ENCODE results near the gene SLC2A1. TPM values are rescaled to one million over a fixed set of nuclear protein-coding genes. Genes with fewer than 3 reads are reported as not detected.
A peak's percentile ranks its signal among the peaks of the same experiment; 100 is the strongest.

The SLC2A1 gene
- total and polyA plus RNA-seq, 9 of the 15 experiments (the other 6 are each of a cell fraction or from before 2014, with no cell fraction given), result 12.6 to 153 (median 48.0) TPM

DNA sequence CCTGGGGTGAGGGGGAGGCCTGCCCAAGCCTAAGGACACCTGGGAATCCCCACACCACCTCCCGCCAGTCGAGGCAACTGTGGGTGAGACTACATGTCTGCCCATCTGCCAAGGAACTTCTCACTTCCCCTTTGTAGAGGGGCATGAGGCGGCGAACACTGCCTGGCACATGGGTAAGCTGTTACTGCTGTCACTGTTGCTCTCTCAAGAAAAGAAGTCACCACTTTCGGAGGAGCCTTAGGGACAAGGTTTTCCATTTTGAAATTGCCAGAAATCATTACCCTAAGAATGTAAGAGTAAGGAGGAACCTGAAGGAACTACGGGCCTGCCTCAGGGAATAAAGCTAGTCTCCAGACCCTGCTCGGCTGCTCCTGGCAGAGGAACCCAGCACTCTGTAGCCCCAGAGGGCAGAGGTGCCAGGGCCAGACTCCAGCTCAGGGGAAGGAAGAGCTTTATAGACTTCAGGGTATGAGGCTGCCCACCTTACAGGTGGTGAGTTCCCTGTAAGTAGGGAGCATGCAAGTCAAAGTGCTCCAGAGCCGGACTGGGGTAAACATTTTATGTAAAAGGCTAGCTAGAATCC lies 23.3 kb downstream of the SLC2A1 start (continued):
- TF ChIP-seq, protein P1, sequence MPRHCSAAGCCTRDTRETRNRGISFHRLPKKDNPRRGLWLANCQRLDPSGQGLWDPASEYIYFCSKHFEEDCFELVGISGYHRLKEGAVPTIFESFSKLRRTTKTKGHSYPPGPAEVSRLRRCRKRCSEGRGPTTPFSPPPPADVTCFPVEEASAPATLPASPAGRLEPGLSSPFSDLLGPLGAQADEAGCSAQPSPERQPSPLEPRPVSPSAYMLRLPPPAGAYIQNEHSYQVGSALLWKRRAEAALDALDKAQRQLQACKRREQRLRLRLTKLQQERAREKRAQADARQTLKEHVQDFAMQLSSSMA (CRISPR knock-in tag; IDR thresholded peaks at IDR 0.05), result no peak
- no peak for TF ChIP-seq HIVEP1 (CRISPR knock-in tag; IDR thresholded peaks at IDR 0.05)

DNA sequence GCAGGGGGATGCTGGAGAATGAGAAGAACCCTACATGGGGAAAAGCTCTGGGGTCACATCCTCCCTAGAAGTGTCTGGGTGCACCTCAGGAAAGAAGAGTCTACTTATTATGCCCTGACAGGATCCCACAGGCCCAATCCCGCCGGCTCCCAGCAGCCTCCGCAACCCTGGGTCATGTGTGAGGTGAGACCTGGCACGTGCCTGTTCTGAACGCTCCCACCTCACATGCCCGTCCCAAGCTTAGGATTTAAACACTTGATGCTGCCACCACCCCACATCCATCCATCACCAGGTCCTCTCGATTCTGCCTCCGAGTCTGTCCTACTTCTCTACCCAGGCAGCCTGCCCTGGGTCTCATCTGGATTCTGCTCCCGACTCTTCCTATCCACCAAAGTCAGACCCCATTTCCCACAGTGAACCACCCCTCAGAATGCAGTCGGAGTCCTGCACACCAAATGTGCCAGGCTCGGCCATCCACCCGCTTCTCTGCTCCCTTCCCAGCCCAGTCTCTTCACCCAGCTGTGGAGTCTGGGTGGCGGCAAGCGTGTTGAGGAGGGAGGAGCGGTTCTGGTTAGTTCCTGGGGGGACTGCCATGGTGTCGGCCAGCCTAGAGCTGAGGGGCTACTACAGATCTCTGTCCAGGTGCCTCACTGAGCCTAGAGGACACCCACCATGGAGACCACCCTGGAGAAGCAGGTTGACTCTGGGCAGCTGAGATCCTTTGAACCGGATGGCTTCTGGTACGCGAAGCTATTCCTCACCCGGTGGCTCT lies 23.9 kb downstream of the SLC2A1 start:
- 96% methylated on average over 20 of the region's 20 CpGs for WGBS (ENCODE audit: insufficient coverage, low coverage, missing lambda C conversion rate)
- ATAC-seq (no peak), DNase-seq (ENCODE audit: extremely low read depth in 1 of 4, low spot score in 3 of 4) (no peak), FAIRE-seq (no peak)
- Histone ChIP-seq H3K36me3 (ENCODE audit: control insufficient read depth, insufficient read depth, low read length) (peaks cover 93% of the 10 kb centered on the region), H3K4me2 (ENCODE audit: insufficient read depth, low read length) (no peak overlapping the region), H3K9me1 (ENCODE audit: control insufficient read depth, insufficient read depth, low read length) (peaks cover 34% of the 10 kb centered on the region), H3K4me3 (no peak overlapping the region), H3K9me3 (replicated peaks; ENCODE audit: control insufficient read depth, insufficient read depth, low read depth, low read length) (no peaks in the 10 kb centered on the region), H3K9ac (ENCODE audit: insufficient read depth in 1 of 2, low read depth in 2 of 2, low read length in 2 of 2) (peak overlapping the region; percentile 61 to 69; a peak in 3 of 4 replicates), H3K27ac (ENCODE audit: extremely low read depth, low read depth, low read length) (peak overlapping the region; percentile 74), H4K20me1 (replicated peaks; ENCODE audit: control insufficient read depth, insufficient read depth, low read length) (peaks cover 56% of the 10 kb centered on the region), H3K27me3 (ENCODE audit: control insufficient read depth in 2 of 2, insufficient read depth in 2 of 2, low read length in 2 of 2) (no peaks in the 10 kb centered on the region), H3K4me1 (replicated peaks in 1 of 2; ENCODE audit: control insufficient read depth in 2 of 2, insufficient read depth in 2 of 2, low read length in 2 of 2) (peaks cover 84 to 95% of the 10 kb centered on the region in 2 experiments), H2AFZ (ENCODE audit: low read depth, low read length) (no peak overlapping the region), H3K79me2 (ENCODE audit: control insufficient read depth, insufficient read depth, low read length) (peaks cover 95% of the 10 kb centered on the region)
- no TSS peak for BruUV-seq (replicated peaks)
- POLR2A ChIA-PET, result interaction anchor here (0.6 to 4.1 kb wide), 6 partner anchors 10 to 167 kb away, joined by 3 to 42 read pairs (median 7); no protein-coding TSS in a partner anchor
- in situ Hi-C loops (cut with MboI), result no loop called here
- intact Hi-C loops (cut with micrococcal nuclease), result loop anchor here (10.0 kb wide), 1 partner anchor 250 kb away; the partner anchor contains the start of gene YBX1
- TF ChIP-seq HNRNPK (IDR thresholded peaks at IDR 0.05; ENCODE audit: low read depth, low read length, poor library complexity, severe bottlenecking), result no peak
- TF ChIP-seq POLR2G (IDR thresholded peaks at IDR 0.05; ENCODE audit: low read depth, low read length), result peak; percentile 31
- no peak for TF ChIP-seq ZNF121 (CRISPR knock-in tag; conservative IDR thresholded peaks at IDR 0.05)
- TF ChIP-seq RBFOX2 (IDR thresholded peaks at IDR 0.05; ENCODE audit: low read depth, low read length), result 0 out of 2 replicates have a peak, but pooled peaks have one; percentile 26
- TF ChIP-seq FOXP1 (CRISPR knock-in tag; IDR thresholded peaks at IDR 0.05), result 0 out of 2 replicates have a peak, but pooled peaks have one; percentile 26
- TF ChIP-seq, protein P2, sequence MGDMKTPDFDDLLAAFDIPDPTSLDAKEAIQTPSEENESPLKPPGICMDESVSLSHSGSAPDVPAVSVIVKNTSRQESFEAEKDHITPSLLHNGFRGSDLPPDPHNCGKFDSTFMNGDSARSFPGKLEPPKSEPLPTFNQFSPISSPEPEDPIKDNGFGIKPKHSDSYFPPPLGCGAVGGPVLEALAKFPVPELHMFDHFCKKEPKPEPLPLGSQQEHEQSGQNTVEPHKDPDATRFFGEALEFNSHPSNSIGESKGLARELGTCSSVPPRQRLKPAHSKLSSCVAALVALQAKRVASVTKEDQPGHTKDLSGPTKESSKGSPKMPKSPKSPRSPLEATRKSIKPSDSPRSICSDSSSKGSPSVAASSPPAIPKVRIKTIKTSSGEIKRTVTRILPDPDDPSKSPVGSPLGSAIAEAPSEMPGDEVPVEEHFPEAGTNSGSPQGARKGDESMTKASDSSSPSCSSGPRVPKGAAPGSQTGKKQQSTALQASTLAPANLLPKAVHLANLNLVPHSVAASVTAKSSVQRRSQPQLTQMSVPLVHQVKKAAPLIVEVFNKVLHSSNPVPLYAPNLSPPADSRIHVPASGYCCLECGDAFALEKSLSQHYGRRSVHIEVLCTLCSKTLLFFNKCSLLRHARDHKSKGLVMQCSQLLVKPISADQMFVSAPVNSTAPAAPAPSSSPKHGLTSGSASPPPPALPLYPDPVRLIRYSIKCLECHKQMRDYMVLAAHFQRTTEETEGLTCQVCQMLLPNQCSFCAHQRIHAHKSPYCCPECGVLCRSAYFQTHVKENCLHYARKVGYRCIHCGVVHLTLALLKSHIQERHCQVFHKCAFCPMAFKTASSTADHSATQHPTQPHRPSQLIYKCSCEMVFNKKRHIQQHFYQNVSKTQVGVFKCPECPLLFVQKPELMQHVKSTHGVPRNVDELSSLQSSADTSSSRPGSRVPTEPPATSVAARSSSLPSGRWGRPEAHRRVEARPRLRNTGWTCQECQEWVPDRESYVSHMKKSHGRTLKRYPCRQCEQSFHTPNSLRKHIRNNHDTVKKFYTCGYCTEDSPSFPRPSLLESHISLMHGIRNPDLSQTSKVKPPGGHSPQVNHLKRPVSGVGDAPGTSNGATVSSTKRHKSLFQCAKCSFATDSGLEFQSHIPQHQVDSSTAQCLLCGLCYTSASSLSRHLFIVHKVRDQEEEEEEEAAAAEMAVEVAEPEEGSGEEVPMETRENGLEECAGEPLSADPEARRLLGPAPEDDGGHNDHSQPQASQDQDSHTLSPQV (IDR thresholded peaks at IDR 0.05), result 0 out of 2 replicates have a peak, but pooled peaks have one; percentile 15
- no peak for TF ChIP-seq RBM15 (IDR thresholded peaks at IDR 0.05; ENCODE audit: insufficient read depth, low read length)
- no peak for TF ChIP-seq NFE2L1 (tag; IDR thresholded peaks at IDR 0.05; ENCODE audit: borderline replicate concordance, low read depth)
- 0 out of 2 replicates have a peak, but pooled peaks have one; percentile 30 for TF ChIP-seq ZNF143 (CRISPR knock-in tag; IDR thresholded peaks at IDR 0.05)
- peak in 1 of 2 experiments; percentile 48; a peak in 1 of 4 replicates for TF ChIP-seq FOXA3 (CRISPR knock-in tag; conservative IDR thresholded peaks at IDR 0.05 in 1 of 2, IDR thresholded peaks at IDR 0.05 in 1 of 2)
- no peak for TF ChIP-seq SRSF3 (IDR thresholded peaks at IDR 0.05; ENCODE audit: insufficient read depth, low read length)
- TF ChIP-seq ZNF134 (CRISPR knock-in tag; conservative IDR thresholded peaks at IDR 0.05), result no peak
- CTCF ChIA-PET (ENCODE audit: low intra/inter-chr PET ratio), result no interaction called here
